Lower lobe of right lung (tissue), 2 donors: ENCODE data around the gene CCT6A. TPM values are rescaled to one million over a fixed set of nuclear protein-coding genes. Genes with fewer than 3 reads are reported as not detected.
"Not testable (repeated sequence)": the region's sequence is repeated elsewhere in the genome, so short reads cannot be mapped to it uniquely, and the experiment has no call there.

ENCODE experiments used
- ATAC-seq, 2 donors: fragments of 200-7000 bp; cut with Tn5 transposase; one replicate each; pipeline ENCODE4 v1.9.1; 2020 to 2022; ENCODE audit warnings: mild to moderate bottlenecking in 2 of 2, moderate library complexity in 2 of 2
- DNase-seq: peaks from one replicate; pipeline ENCODE4 v3.0.0-alpha.2; 2020
- H3K27ac ChIP-seq: fragments of 200-600 bp; one replicate; pipeline ENCODE4 v1.8.0; 2022
- H3K27me3 ChIP-seq: fragments of 200-600 bp; one replicate; pipeline ENCODE4 v1.8.0; 2022; ENCODE audit warnings: low read depth
- H3K36me3 ChIP-seq: fragments of 200-600 bp; one replicate; pipeline ENCODE4 v1.8.0; 2022; ENCODE audit warnings: mild to moderate bottlenecking
- H3K4me1 ChIP-seq: fragments of 200-600 bp; one replicate; pipeline ENCODE4 v1.8.0; 2022
- H3K4me3 ChIP-seq: fragments of 200-600 bp; one replicate; pipeline ENCODE4 v1.8.0; 2022; ENCODE audit warnings: mild to moderate bottlenecking
- H3K9me3 ChIP-seq: fragments of 200-600 bp; one replicate; pipeline ENCODE4 v1.8.0; 2022
- intact Hi-C: fragments of 100-400 bp; cut with DNase I; formaldehyde crosslinking; loops from one replicate; pipeline ENCODE4 v1.11.0; 2022
- total RNA-seq: library from RNA; stranded (reverse); fragmentation: NEBNext Ultra II Directional; extraction: Animal tissue kit (Norgen Biotek cat#: 25700); gene quantifications from one replicate; pipeline ENCODE4 v1.2.1, GENCODE V29; 2021
- TF ChIP-seq, protein P1 (sequence below): fragments of 200-600 bp; IDR thresholded peaks from one replicate; pipeline ENCODE4 v1.8.0; 2022; ENCODE audit warnings: antibody characterized with exemption, mild to moderate bottlenecking
- donor health status: DM: no; HTN: yes; CAD: no; lungs with severe emphysema.

Gene CCT6A
- total RNA-seq, 1 donor from 2014 or later: 75.3 TPM

GRCh38 chr7:56099653-56100052 is 48.1 kb downstream of the CCT6A start:
- DNase-seq (no peak), ATAC-seq (no peak)
- no peak overlapping the region for H3K27ac ChIP-seq
- intact Hi-C loops: no loop called here
- no peaks in the 10 kb centered on the region for H3K9me3 ChIP-seq
- H3K4me3 ChIP-seq: no peak overlapping the region
- peaks cover 10% of the 10 kb centered on the region for H3K4me1 ChIP-seq
- TF ChIP-seq, protein P1, sequence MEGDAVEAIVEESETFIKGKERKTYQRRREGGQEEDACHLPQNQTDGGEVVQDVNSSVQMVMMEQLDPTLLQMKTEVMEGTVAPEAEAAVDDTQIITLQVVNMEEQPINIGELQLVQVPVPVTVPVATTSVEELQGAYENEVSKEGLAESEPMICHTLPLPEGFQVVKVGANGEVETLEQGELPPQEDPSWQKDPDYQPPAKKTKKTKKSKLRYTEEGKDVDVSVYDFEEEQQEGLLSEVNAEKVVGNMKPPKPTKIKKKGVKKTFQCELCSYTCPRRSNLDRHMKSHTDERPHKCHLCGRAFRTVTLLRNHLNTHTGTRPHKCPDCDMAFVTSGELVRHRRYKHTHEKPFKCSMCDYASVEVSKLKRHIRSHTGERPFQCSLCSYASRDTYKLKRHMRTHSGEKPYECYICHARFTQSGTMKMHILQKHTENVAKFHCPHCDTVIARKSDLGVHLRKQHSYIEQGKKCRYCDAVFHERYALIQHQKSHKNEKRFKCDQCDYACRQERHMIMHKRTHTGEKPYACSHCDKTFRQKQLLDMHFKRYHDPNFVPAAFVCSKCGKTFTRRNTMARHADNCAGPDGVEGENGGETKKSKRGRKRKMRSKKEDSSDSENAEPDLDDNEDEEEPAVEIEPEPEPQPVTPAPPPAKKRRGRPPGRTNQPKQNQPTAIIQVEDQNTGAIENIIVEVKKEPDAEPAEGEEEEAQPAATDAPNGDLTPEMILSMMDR: no peak
- H3K27me3 ChIP-seq: no peaks in the 10 kb centered on the region
- H3K36me3 ChIP-seq: peaks cover 57% of the 10 kb centered on the region

GRCh38 chr7:56104138-56104537 is 52.6 kb downstream of the CCT6A start:
- H3K9me3 ChIP-seq, ATAC-seq, H3K4me3 ChIP-seq, intact Hi-C loops, H3K27ac ChIP-seq, H3K27me3 ChIP-seq, DNase-seq: not testable (repeated sequence)
- Histone ChIP-seq H3K36me3 (peaks cover 53% of the 10 kb centered on the region), H3K4me1 (peaks cover 18% of the 10 kb centered on the region)

GRCh38 chr7:56105508-56105907 is 53.9 kb downstream of the CCT6A start:
- H3K27ac ChIP-seq: peak overlapping the region; percentile 92
- peak overlapping the region; percentile 86 for H3K4me3 ChIP-seq
- TF ChIP-seq, protein P1: no peak
- DNase-seq: no peak
- intact Hi-C loops: no loop called here
- H3K27me3 ChIP-seq: no peaks in the 10 kb centered on the region
- peaks cover 18% of the 10 kb centered on the region for H3K4me1 ChIP-seq
- ATAC-seq: peak; percentile 63 to 78
- no peaks in the 10 kb centered on the region for H3K9me3 ChIP-seq
- H3K36me3 ChIP-seq: peaks cover 39% of the 10 kb centered on the region

- Histone ChIP-seq H3K4me1 (peaks cover 18% of the 10 kb centered on the region), H3K27ac (peak within 1 kb of the TSS; percentile 92), H3K27me3 (no peaks in the 10 kb centered on the region), H3K36me3 (peaks cover 31% of the 10 kb centered on the region), H3K4me3 (peak within 1 kb of the TSS; percentile 86), H3K9me3 (no peaks in the 10 kb centered on the region)
- TF ChIP-seq, protein P1: no peak
- intact Hi-C loops: no loop called here
- DNase-seq (peak; percentile 98), ATAC-seq (peak; percentile 100)
These were observed 54.8 kb downstream of the CCT6A start, which contains the start of gene CHCHD2 for GRCh38 chr7:56106108-56107073. CHCHD2 (minus strand) TSS chr7:56106476; CDS start chr7:56106413, 63 bp downstream.

DNA sequence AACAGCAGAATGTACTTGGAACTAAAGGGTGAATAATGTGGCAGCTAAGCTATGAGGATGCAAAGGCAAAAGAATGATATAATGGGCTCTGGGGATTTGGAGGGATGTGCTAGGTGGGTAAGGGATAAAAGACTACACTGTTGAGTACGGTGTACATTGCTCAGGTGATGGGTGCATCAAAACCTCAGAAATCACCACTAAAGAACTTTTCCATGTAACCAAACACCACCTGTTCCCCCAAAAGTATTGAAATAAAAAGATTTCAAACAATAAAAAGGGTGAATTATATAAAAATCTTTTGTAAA is 56.3 kb downstream of the CCT6A start:
- Histone ChIP-seq H3K27me3 (no peaks in the 10 kb centered on the region), H3K27ac (no peak overlapping the region), H3K36me3 (peaks cover 15% of the 10 kb centered on the region), H3K9me3 (no peaks in the 10 kb centered on the region), H3K4me3 (no peak overlapping the region), H3K4me1 (peaks cover 18% of the 10 kb centered on the region)
- intact Hi-C loops: no loop called here
- DNase-seq (no peak), ATAC-seq (no peak)
- TF ChIP-seq, protein P1: no peak

GRCh38 chr7:56110611-56111010 is 59.0 kb downstream of the CCT6A start:
- H3K27ac ChIP-seq: no peak overlapping the region
- TF ChIP-seq, protein P1: no peak
- peaks cover 1% of the 10 kb centered on the region for H3K27me3 ChIP-seq
- no peaks in the 10 kb centered on the region for H3K36me3 ChIP-seq
- ATAC-seq: no peak
- intact Hi-C loops: no loop called here
- no peak overlapping the region for H3K4me3 ChIP-seq
- no peaks in the 10 kb centered on the region for H3K4me1 ChIP-seq
- DNase-seq: no peak
- H3K9me3 ChIP-seq: no peaks in the 10 kb centered on the region

- H3K4me3 ChIP-seq, H3K36me3 ChIP-seq, H3K9me3 ChIP-seq, H3K4me1 ChIP-seq, H3K27ac ChIP-seq, ATAC-seq, intact Hi-C loops, DNase-seq: not testable (repeated sequence)
- H3K27me3 ChIP-seq: peaks cover 14% of the 10 kb centered on the region
These were observed 60.7 kb downstream of the CCT6A start for GRCh38 chr7:56112244-56112643.
